GM12892 (cell line): ENCODE results near the gene PITPNC1.

Experiments
- POLR2A ChIP-seq: IDR thresholded peaks from 2 replicates; pipeline ENCODE4 v1.6.1; 2011; ENCODE audit warnings: low read depth, low read length, control low read depth
- POLR2AphosphoS5 ChIP-seq: IDR thresholded peaks from 2 replicates; pipeline ENCODE4 v1.6.1; 2011; ENCODE audit warnings: low read depth, low read length, control low read depth

DNA sequence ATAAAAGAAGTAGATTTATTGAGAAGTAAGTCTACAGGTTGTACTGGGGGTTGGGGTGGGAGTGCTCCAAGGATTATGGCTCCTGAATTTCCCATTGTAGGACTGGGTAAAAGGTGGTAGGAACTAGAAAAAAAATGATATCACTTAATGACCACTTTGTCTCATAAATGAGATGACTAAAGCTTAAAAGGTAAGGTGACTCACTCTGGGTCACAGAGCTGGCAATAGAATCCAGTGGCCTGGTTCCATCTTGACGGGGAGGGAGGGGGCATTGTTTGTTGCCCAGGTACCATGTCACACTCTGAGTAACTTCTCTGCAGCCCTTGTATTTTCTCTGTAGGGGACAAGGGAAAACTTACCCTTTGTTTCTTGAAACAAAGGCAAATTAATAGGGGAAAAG lies 126.1 kb downstream of the PITPNC1 start:
- TF ChIP-seq POLR2A (no peak), POLR2AphosphoS5 (no peak)
